Neural cell (in vitro differentiated cells): ENCODE results near the gene SEZ6.

Experiments
- EP300 ChIP-seq: fragments of 450-650 bp; conservative IDR thresholded peaks from 2 replicates; pipeline ENCODE4 v1.6.1; 2014; ENCODE audit warnings: antibody characterized with exemption, mild to moderate bottlenecking, moderate library complexity; ENCODE audit not compliant: poor library complexity, severe bottlenecking
- EZH2 ChIP-seq: fragments of 200-600, 300-800 bp; shearing (Covaris generic), sonication (generic); IDR thresholded peaks from 2 replicates; pipeline ENCODE4 v1.6.1; 2014; ENCODE audit warnings: antibody characterized with exemption, low read length, borderline replicate concordance, mild to moderate bottlenecking; ENCODE audit not compliant: insufficient read depth, poor library complexity, severe bottlenecking
- MXI1 ChIP-seq: fragments of 450-650 bp; conservative IDR thresholded peaks from 2 replicates; pipeline ENCODE4 v1.6.1; 2014; ENCODE audit warnings: antibody characterized with exemption, mild to moderate bottlenecking; ENCODE audit not compliant: poor library complexity, severe bottlenecking
- POLR2AphosphoS5 ChIP-seq: IDR thresholded peaks from 2 replicates; pipeline ENCODE4 v1.6.1; 2012
- RAD21 ChIP-seq: fragments of 450-650 bp; conservative IDR thresholded peaks from 2 replicates; pipeline ENCODE4 v1.6.1; 2014; ENCODE audit warnings: antibody characterized with exemption, mild to moderate bottlenecking, moderate library complexity
- REST ChIP-seq: IDR thresholded peaks from 2 replicates; pipeline ENCODE4 v1.6.1; 2012; ENCODE audit warnings: borderline replicate concordance
- SMC3 ChIP-seq: fragments of 450-650 bp; conservative IDR thresholded peaks from 2 replicates; pipeline ENCODE4 v1.6.1; 2014; ENCODE audit warnings: antibody characterized with exemption, mild to moderate bottlenecking, moderate library complexity; ENCODE audit not compliant: poor library complexity
- TAF1 ChIP-seq: IDR thresholded peaks from 2 replicates; pipeline ENCODE4 v1.6.1; 2012; ENCODE audit warnings: low read depth
- TF ChIP-seq, protein P1 (sequence below): fragments of 450-650 bp; IDR thresholded peaks from 2 replicates; pipeline ENCODE4 v1.5.1; 2014; ENCODE audit warnings: antibody characterized with exemption, mild to moderate bottlenecking, moderate library complexity; ENCODE audit not compliant: poor library complexity, severe bottlenecking

- TF ChIP-seq, protein P1, sequence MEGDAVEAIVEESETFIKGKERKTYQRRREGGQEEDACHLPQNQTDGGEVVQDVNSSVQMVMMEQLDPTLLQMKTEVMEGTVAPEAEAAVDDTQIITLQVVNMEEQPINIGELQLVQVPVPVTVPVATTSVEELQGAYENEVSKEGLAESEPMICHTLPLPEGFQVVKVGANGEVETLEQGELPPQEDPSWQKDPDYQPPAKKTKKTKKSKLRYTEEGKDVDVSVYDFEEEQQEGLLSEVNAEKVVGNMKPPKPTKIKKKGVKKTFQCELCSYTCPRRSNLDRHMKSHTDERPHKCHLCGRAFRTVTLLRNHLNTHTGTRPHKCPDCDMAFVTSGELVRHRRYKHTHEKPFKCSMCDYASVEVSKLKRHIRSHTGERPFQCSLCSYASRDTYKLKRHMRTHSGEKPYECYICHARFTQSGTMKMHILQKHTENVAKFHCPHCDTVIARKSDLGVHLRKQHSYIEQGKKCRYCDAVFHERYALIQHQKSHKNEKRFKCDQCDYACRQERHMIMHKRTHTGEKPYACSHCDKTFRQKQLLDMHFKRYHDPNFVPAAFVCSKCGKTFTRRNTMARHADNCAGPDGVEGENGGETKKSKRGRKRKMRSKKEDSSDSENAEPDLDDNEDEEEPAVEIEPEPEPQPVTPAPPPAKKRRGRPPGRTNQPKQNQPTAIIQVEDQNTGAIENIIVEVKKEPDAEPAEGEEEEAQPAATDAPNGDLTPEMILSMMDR: no peak
- TF ChIP-seq POLR2AphosphoS5: no peak
- TF ChIP-seq EZH2: no peak
- TF ChIP-seq TAF1: no peak
- TF ChIP-seq REST: no peak
- no peak for TF ChIP-seq EP300
- TF ChIP-seq RAD21: no peak
- TF ChIP-seq MXI1: no peak
- no peak for TF ChIP-seq SMC3
Observed at GRCh38 chr17:28935744-28936460, 69.9 kb downstream of the SEZ6 start.
